AG10803 (cell line): ENCODE data around the gene PRKN.

Experiments used
- DNase-seq: peaks from one replicate; pipeline ENCODE4 v3.0.0; 2010; ENCODE audit warnings: low read depth
- H3K4me3 ChIP-seq: 2 replicates; pipeline ENCODE4 v1.5.1; 2011; ENCODE audit warnings: mild to moderate bottlenecking, low read length, control low read depth
- CTCF ChIP-seq: conservative IDR thresholded peaks from 2 replicates; pipeline ENCODE4 v1.5.1; 2011; ENCODE audit warnings: mild to moderate bottlenecking, low read length, control low read depth, inconsistent platforms

PRKN gene

DNA sequence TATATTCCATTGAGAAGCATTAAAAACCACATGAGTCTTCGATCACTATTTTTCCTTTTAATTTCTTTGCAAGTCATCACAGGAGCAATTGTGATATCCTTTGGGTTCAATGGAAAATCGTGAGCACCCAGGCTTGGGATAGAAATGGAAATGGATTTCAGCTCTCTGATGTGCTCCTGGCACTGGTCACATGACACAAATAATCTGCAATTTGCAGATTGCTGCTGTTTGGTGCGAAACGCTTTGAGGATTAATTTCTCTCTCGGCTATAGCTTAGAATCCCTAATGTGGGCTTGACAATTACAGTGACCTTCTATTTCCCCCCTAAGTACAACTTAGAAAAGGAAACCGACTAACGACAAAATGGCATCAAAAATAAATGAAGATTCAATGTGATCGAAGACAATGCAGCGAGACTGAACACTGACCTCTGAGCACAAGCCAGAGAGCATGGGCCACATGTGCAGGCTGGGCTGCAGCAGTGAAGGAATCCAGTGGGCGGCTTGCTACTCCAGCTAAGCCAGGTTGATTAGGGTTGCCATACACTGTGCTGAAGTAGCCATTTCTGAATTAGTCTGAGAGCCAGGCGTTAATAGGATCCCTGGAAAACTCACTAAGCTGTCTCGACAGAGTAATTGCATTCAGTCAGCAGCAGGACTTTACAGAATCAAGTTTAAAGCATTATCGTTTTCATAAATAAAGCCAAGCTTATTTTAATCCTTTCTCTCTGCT lies 1151.9 kb downstream of the PRKN start:
- TF ChIP-seq CTCF, result no peak
- H3K4me3 ChIP-seq, result no peak overlapping the region
- no peak for DNase-seq

GRCh38 chr6:161568885-161569456 lies 1158.6 kb downstream of the PRKN start:
- no peak for TF ChIP-seq CTCF
- H3K4me3 ChIP-seq, result no peak overlapping the region
- no peak for DNase-seq

- DNase-seq, result no peak
- TF ChIP-seq CTCF, result no peak
- H3K4me3 ChIP-seq, result no peak overlapping the region
These were observed 1162.6 kb downstream of the PRKN start for GRCh38 chr6:161564952-161565351.

- no peak overlapping the region for H3K4me3 ChIP-seq
- peak; percentile 6 for DNase-seq
- TF ChIP-seq CTCF, result no peak
These were observed 1165.7 kb downstream of the PRKN start for GRCh38 chr6:161561908-161562307.

GRCh38 chr6:161557333-161558107 lies 1170.0 kb downstream of the PRKN start:
- H3K4me3 ChIP-seq, result no peak overlapping the region
- no peak for TF ChIP-seq CTCF
- no peak for DNase-seq

- no peak for DNase-seq
- no peak overlapping the region for H3K4me3 ChIP-seq
- no peak for TF ChIP-seq CTCF
These were observed 1172.7 kb downstream of the PRKN start for GRCh38 chr6:161554883-161555282.
